ENCODE measurements around the gene FBXL16.

GRCh38 chr16:657487-657886 lies 48.1 kb downstream of the FBXL16 start:
- TF ChIP-seq POLR2AphosphoS5 (IDR thresholded peaks at IDR 0.05; ENCODE audit: low read depth) (no peak), EZH2 (IDR thresholded peaks at IDR 0.05; ENCODE audit: low read depth, unreplicated experiment) (no peak), CTCF (conservative IDR thresholded peaks at IDR 0.05; ENCODE audit: low read depth in 2 of 2) (no peak), CREB1 (CRISPR knock-in tag; IDR thresholded peaks at IDR 0.05; ENCODE audit: low read depth) (no peak), EZH2phosphoT487 (IDR thresholded peaks at IDR 0.05; ENCODE audit: unreplicated experiment) (no peak), REST (IDR thresholded peaks at IDR 0.05; ENCODE audit: unreplicated experiment) (no peak), ZNF114 (CRISPR knock-in tag; IDR thresholded peaks at IDR 0.05) (no peak), JUNB (IDR thresholded peaks at IDR 0.05; ENCODE audit: unreplicated experiment) (no peak), STAT1 (IDR thresholded peaks at IDR 0.05; ENCODE audit: unreplicated experiment) (no peak), NANOG (IDR thresholded peaks at IDR 0.05; ENCODE audit: borderline replicate concordance) (no peak), ZNF462 (CRISPR knock-in tag; IDR thresholded peaks at IDR 0.05) (no peak), ZNF331 (CRISPR knock-in tag; IDR thresholded peaks at IDR 0.05; ENCODE audit: low read depth) (no peak), ETS1 (IDR thresholded peaks at IDR 0.05) (no peak)

Data from GM23338 (cell line).